GM12878 (cell line): ENCODE measurements around the gene GLE1. TPM values are rescaled to one million over a fixed set of nuclear protein-coding genes. Genes with fewer than 3 reads are reported as not detected.

Experiments used
- ATAC-seq: fragments of 200-7000 bp; cut with Tn5 transposase; 3 replicates; pipeline ENCODE4 v1.9.1; 2020; ENCODE audit warnings: mild to moderate bottlenecking, moderate library complexity
- BruUV-seq: library from RNA; stranded (reverse); fragments of 400-500 nt; replicated peaks from 2 replicates; lab custom pipeline; 2021; lab: Mats Ljungman, UMichigan
- CTCF ChIA-PET: fragments of 300-600 bp; sonication (Branson Sonifier 250); formaldehyde crosslinking; extraction: SDS; loops from one replicate; lab custom pipeline; 2021; ENCODE audit warnings: inconsistent platforms; lab: Yijun Ruan, JAX
- POLR2A ChIA-PET: fragments of 350-600 bp; formaldehyde crosslinking; extraction: SDS; loops from one replicate; lab custom pipeline; 2021; ENCODE audit warnings: inconsistent platforms; lab: Charles Lee
- RAD21 ChIA-PET: fragments of 300-600 bp; sonication (Branson Sonifier 250); formaldehyde crosslinking; loops from one replicate; lab custom pipeline; 2023; ENCODE audit warnings: antibody characterized with exemption; ENCODE audit not compliant: unreplicated experiment; lab: Charles Lee
- SMC1A ChIA-PET: fragments of 300-600 bp; sonication (Branson Sonifier 250); formaldehyde crosslinking; loops from one replicate; lab custom pipeline; 2023; ENCODE audit not compliant: unreplicated experiment, uncharacterized antibody; lab: Charles Lee
- DNase-seq: peaks from one replicate; pipeline ENCODE4 v3.0.0-alpha.2; 2011; ENCODE audit warnings: low read depth, low spot score
- FAIRE-seq: peaks from 3 replicates; lab custom pipeline; 2011; peaks lifted over from hg19 to GRCh38; lab: Jason Lieb, UNC
- H2AFZ ChIP-seq: 2 replicates; pipeline ENCODE4 v1.6.0; 2011; ENCODE audit warnings: low read depth, low read length, control low read depth; ENCODE audit not compliant: control insufficient read depth
- H3K27ac ChIP-seq: 2 replicates; pipeline ENCODE4 v1.5.1; 2011; ENCODE audit warnings: control low read depth; ENCODE audit not compliant: control insufficient read depth, insufficient read depth
- H3K27me3 ChIP-seq, 2 experiments: replicated peaks in 1 of 2; 2 replicates each; pipeline versions ENCODE4 v1.6.0 to v1.6.1; 2011; ENCODE audit warnings: low read length in 1 of 2; ENCODE audit not compliant: control insufficient read depth in 2 of 2, insufficient read depth in 2 of 2
- H3K36me3 ChIP-seq, 2 experiments: 2 replicates each; pipeline ENCODE4 v1.5.1; 2011; ENCODE audit warnings: low read length in 1 of 2; ENCODE audit not compliant: control insufficient read depth in 2 of 2, insufficient read depth in 2 of 2
- H3K4me1 ChIP-seq: 2 replicates; pipeline ENCODE4 v1.6.1; 2011; ENCODE audit warnings: mild to moderate bottlenecking, low read length, moderate library complexity, mixed read lengths; ENCODE audit not compliant: control insufficient read depth, insufficient read depth
- H3K4me2 ChIP-seq: 2 replicates; pipeline ENCODE4 v1.6.0; 2011; ENCODE audit warnings: control low read depth; ENCODE audit not compliant: control insufficient read depth, insufficient read depth
- H3K4me3 ChIP-seq: fragments of 200-600 bp; sonication (generic); 2 replicates; pipeline ENCODE4 v1.5.1; 2016
- H3K79me2 ChIP-seq: 2 replicates; pipeline ENCODE4 v1.6.0; 2011; ENCODE audit warnings: low read length; ENCODE audit not compliant: control insufficient read depth, insufficient read depth
- H3K9ac ChIP-seq: 2 replicates; pipeline ENCODE4 v1.8.0; 2011; ENCODE audit warnings: low read length, control low read depth, mixed read lengths; ENCODE audit not compliant: control insufficient read depth, insufficient read depth
- H3K9me3 ChIP-seq: replicated peaks from 3 replicates; pipeline ENCODE4 v1.5.1; 2011; ENCODE audit warnings: mild to moderate bottlenecking, low read length; ENCODE audit not compliant: control insufficient read depth, insufficient read depth
- H4K20me1 ChIP-seq: 2 replicates; pipeline ENCODE4 v1.6.0; 2011; ENCODE audit not compliant: control insufficient read depth, insufficient read depth
- BHLHE40 ChIP-seq, 2 experiments: fragments of 450-650 bp in 1 of 2; IDR thresholded peaks; 2 replicates each; pipeline ENCODE4 v1.6.1; 2011 to 2017; ENCODE audit warnings: low read depth in 2 of 2, borderline replicate concordance in 1 of 2, improper control_type of control experiment in 1 of 2, low read length in 1 of 2, mild to moderate bottlenecking in 1 of 2
- CHD2 ChIP-seq: IDR thresholded peaks from 2 replicates; pipeline ENCODE4 v1.6.1; 2011; ENCODE audit warnings: low read depth, low read length, improper control_type of control experiment, borderline replicate concordance
- DPF2 ChIP-seq: fragments of 450-650 bp; IDR thresholded peaks from 2 replicates; pipeline ENCODE4 v1.6.1; 2017; ENCODE audit warnings: mild to moderate bottlenecking
- HDGF ChIP-seq: fragments of 450-650 bp; IDR thresholded peaks from 2 replicates; pipeline ENCODE4 v1.6.1; 2016; ENCODE audit warnings: antibody characterized with exemption
- JUND ChIP-seq: IDR thresholded peaks from 2 replicates; pipeline ENCODE4 v1.6.1; 2012; ENCODE audit warnings: low read depth, mild to moderate bottlenecking, low read length, improper control_type of control experiment, moderate library complexity
- POLR2AphosphoS2 ChIP-seq: IDR thresholded peaks from 2 replicates; pipeline ENCODE4 v1.6.1; 2011; ENCODE audit warnings: low read depth, mild to moderate bottlenecking, low read length, improper control_type of control experiment, moderate library complexity
- RELB ChIP-seq: fragments of 450-650 bp; IDR thresholded peaks from 2 replicates; pipeline ENCODE4 v1.6.1; 2017; ENCODE audit warnings: low read depth, mild to moderate bottlenecking, moderate library complexity
- RFX5 ChIP-seq: IDR thresholded peaks from 2 replicates; pipeline ENCODE4 v1.6.1; 2011; ENCODE audit warnings: low read depth, low read length, improper control_type of control experiment
- SMAD1 ChIP-seq: fragments of 450-650 bp; IDR thresholded peaks from 2 replicates; pipeline ENCODE4 v1.6.1; 2018; ENCODE audit warnings: mild to moderate bottlenecking, low read depth; ENCODE audit not compliant: partially characterized antibody
- TARDBP ChIP-seq: IDR thresholded peaks from 2 replicates; pipeline ENCODE4 v1.6.1; 2016; ENCODE audit warnings: borderline replicate concordance
- USF1 ChIP-seq: IDR thresholded peaks from 2 replicates; pipeline ENCODE4 v1.6.1; 2011; ENCODE audit warnings: borderline replicate concordance, low read depth, mild to moderate bottlenecking, moderate library complexity, mixed read lengths, low read length; ENCODE audit not compliant: insufficient read depth; ENCODE audit errors: extremely low read length
- ZBTB40 ChIP-seq: fragments of 450-650 bp; IDR thresholded peaks from 2 replicates; pipeline ENCODE4 v1.6.1; 2016; ENCODE audit warnings: mild to moderate bottlenecking, moderate library complexity, borderline replicate concordance
- ZNF384 ChIP-seq: IDR thresholded peaks from 2 replicates; pipeline ENCODE4 v1.6.1; 2012; ENCODE audit warnings: low read depth, mild to moderate bottlenecking, low read length, improper control_type of control experiment, borderline replicate concordance
- ZZZ3 ChIP-seq: IDR thresholded peaks from 2 replicates; pipeline ENCODE4 v1.6.1; 2011; ENCODE audit warnings: low read depth; ENCODE audit not compliant: control insufficient read depth, insufficient read length
- WGBS: methylation state at CpG from one replicate; pipeline ENCODE4 v1.1.6; 2016; ENCODE audit warnings: low lambda C conversion rate; ENCODE audit not compliant: insufficient replicate concordance, insufficient coverage; ENCODE audit errors: missing lambda C conversion rate; 5-methylcytosine and 5-hydroxymethylcytosine counted together
- in situ Hi-C: fragments of 300-500 bp; cut with MboI; formaldehyde crosslinking; loops from 9 replicates; pipeline ENCODE4 v1.14.3; 2018; ENCODE audit warnings: mixed read lengths
- intact Hi-C: fragments of 100-400 bp; cut with micrococcal nuclease; formaldehyde crosslinking; loops from one replicate; pipeline ENCODE4 v1.14.2; 2022; ENCODE audit not compliant: unreplicated experiment
- polyA plus RNA-seq, 11 experiments: library from polyadenylated mRNA; depleted of rRNA in 4 of 11; unstranded in 6 of 11; stranded (reverse) in 5 of 11; fragments of >200 nt; fragmentation: Nextera tagmentation in 4 of 11; fragmentation: Illumina TruSeq in 1 of 11; extraction: Ambion mirVana in 4 of 11; extraction: Trizol in 1 of 11; gene quantifications; 1 replicate in 1 of 11; 2 replicates in 10 of 11; pipeline versions ENCODE4 v1.2.1 to v1.2.3, GENCODE V29; 2011 to 2016; ENCODE audit warnings: inconsistent platforms in 2 of 11, missing spikeins in 2 of 11, low read depth in 1 of 11
- total RNA-seq, 4 experiments: library from RNA; depleted of rRNA in 3 of 4; stranded (reverse); fragments of >200 nt in 3 of 4; fragmentation: Illumina TruSeq in 1 of 4; extraction: Trizol in 1 of 4; gene quantifications; 2 replicates each; pipeline versions ENCODE4 v1.2.1 to v1.2.3, GENCODE V29; 2013 to 2021

GLE1 gene
- total and polyA plus RNA-seq, 10 of the 15 experiments (the other 5 are each of a cell fraction or from before 2014, with no cell fraction given) = 17.4 to 52.0 (median 37.7) TPM

- peaks cover 12% of the 10 kb centered on the region for H3K79me2 ChIP-seq
- in situ Hi-C loops (no loop called here), intact Hi-C loops (no loop called here)
- ChIA-PET POLR2A (interaction anchor here (0.6 to 1.0 kb wide), 3 partner anchors 48 to 114 kb away, joined by 3 to 5 read pairs (median 3); partner anchors contain the start of genes GLE1 and SPTAN1), SMC1A (interaction anchor here (0.6 to 0.9 kb wide), 2 partner anchors 13 to 17 kb away, joined by 3 read pairs; no protein-coding TSS in a partner anchor), CTCF (interaction anchor here (1.0 to 1.7 kb wide), 2 partner anchors 17 to 36 kb away, joined by 3 to 4 read pairs; partner anchors contain the start of gene CERCAM), RAD21 (interaction anchor here (1.0 to 1.3 kb wide), 2 partner anchors 94 to 362 kb away, joined by 3 read pairs; partner anchors contain the start of gene ENDOG)
- peak within 1 kb of the TSS; percentile 92 for H3K4me3 ChIP-seq
- no TSS peak for BruUV-seq
- H3K36me3 ChIP-seq = peaks cover 7 to 12% of the 10 kb centered on the region in 2 experiments; a peak in 3 of 4 replicates
- DNase-seq (peak; percentile 73), ATAC-seq (peak; percentile 95), FAIRE-seq (peak; percentile 96)
- peak within 1 kb of the TSS; percentile 56 for H3K4me2 ChIP-seq
- H3K27ac ChIP-seq = peak within 1 kb of the TSS; percentile 76
- H2AFZ ChIP-seq = peak within 1 kb of the TSS; percentile 96
- H3K9ac ChIP-seq = peak within 1 kb of the TSS; percentile 78
- H3K9me3 ChIP-seq = no peaks in the 10 kb centered on the region
- no peaks in the 10 kb centered on the region; a peak in 1 of 4 replicates for H3K27me3 ChIP-seq
- H3K4me1 ChIP-seq = peaks cover 3% of the 10 kb centered on the region; the same call in 1 of the 2 replicates
- no peaks in the 10 kb centered on the region for H4K20me1 ChIP-seq
- WGBS = under 1% methylated on average over 61 of the region's 82 CpGs
- TF ChIP-seq ZZZ3 = no peak
- TF ChIP-seq HDGF = peak; percentile 82; the same call in 1 of the 2 replicates
- no peak for TF ChIP-seq SMAD1
- peak in 1 of 2 experiments; percentile 48; a peak in 1 of 4 replicates for TF ChIP-seq BHLHE40 (IDR thresholded peaks at IDR 0.05; ENCODE audit: borderline replicate concordance in 1 of 2, low read depth in 2 of 2, low read length in 1 of 2)
- TF ChIP-seq USF1 = peak; percentile 49
- peak; percentile 56; the same call in 1 of the 2 replicates for TF ChIP-seq ZBTB40
- no peak for TF ChIP-seq TARDBP
- 0 out of 2 replicates have a peak, but pooled peaks have one; percentile 63 for TF ChIP-seq DPF2
- TF ChIP-seq RFX5 = peak; percentile 53
- no peak for TF ChIP-seq ZNF384
- TF ChIP-seq CHD2 = peak; percentile 52; the same call in 1 of the 2 replicates
- 0 out of 2 replicates have a peak, but pooled peaks have one; percentile 18 for TF ChIP-seq RELB
- no peak for TF ChIP-seq JUND
- TF ChIP-seq POLR2AphosphoS2 = peak; percentile 44; the same call in 1 of the 2 replicates
Measured at GRCh38 chr9:128455849-128456612, 48.5 kb upstream of the GLE1 start, which contains the start of gene ODF2. TSS of gene ODF2 (plus strand) at chr9:128456006. CDS start at chr9:128456092, 86 bp downstream.
